ENCODE measurements around the gene KMT2D. TPM values are rescaled to one million over a fixed set of nuclear protein-coding genes. Genes with fewer than 3 reads are reported as not detected.

KMT2D gene
- polyA plus RNA-seq, 1 donor, result 53.2 TPM

DNA sequence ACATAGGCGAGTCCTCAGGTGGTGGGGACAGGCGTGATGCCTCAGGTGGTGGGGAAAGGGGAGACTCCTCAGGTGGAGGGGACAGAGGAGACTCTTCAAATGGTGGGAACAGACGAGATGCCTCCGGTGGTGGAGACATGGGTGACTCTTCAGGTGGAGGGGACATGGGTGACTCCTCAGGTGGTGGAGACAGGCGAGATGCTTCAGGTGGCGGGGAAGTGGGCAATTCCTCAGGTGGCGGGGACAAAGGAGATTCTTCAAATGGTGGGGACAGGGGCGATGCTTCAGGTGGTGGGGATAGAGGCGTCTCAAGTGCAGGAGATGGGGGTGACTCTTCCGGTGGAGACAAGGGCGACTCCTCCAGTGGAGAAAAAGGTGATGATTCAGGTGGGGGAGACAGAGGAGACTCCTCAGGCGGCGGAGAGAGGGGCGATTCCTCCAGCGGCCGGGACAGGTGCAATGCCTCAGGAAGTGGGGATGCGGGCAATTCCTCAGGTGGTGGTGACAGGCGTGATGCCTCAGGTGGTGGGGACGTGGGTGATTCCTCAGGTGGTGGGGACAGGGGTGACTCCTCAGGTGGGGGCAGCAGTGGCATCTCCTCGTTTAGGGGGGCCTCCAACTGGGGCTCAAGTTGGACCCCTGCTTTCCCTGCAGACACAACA, 8.7 kb downstream of the KMT2D start:
- no peak for DNase-seq

GRCh38 chr12:49051373-49051764, 9.2 kb downstream of the KMT2D start:
- no peak for DNase-seq

DNA sequence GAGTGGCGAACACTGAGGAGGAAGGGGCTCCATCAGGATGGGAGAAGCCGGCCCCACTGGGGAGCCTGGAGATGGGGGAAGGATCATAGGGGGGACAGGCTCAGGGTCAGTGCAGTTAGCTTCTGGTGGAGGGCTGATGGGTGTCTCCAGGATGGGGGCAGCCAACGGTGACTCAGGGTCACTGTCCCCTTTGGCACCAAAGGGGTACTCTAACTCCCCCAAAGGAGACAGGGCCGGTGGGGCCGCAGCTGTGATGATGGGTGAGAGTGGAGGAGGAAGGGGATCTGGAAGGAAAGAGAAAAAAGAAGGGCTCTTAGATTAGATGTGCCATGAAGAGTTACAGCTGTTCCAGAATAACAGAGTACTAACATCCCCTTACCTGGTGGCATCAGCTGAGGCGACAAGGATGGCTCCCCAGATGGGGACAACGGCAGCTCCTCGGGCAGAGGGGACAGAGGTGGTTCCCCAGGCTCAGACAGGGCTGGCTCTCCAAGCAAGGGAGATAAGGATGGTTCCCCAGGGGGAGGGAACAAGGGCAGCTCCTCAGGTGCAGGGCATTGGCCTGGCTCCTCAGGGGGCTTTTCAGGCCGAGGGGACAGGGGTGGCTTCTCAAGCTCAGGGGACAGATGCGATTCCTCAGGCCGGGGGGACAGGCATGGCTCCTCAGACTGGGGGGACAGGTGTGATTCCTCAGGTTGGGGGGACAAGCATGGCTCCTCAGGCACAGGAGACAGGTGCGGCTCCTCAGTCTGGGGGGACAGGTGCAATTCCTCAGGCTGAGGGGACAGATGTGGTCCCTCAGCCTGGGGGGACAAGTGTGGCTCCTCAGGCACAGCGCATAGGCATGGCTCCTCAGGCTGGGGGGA, 9.9 kb downstream of the KMT2D start:
- DNase-seq, result no peak

DNA sequence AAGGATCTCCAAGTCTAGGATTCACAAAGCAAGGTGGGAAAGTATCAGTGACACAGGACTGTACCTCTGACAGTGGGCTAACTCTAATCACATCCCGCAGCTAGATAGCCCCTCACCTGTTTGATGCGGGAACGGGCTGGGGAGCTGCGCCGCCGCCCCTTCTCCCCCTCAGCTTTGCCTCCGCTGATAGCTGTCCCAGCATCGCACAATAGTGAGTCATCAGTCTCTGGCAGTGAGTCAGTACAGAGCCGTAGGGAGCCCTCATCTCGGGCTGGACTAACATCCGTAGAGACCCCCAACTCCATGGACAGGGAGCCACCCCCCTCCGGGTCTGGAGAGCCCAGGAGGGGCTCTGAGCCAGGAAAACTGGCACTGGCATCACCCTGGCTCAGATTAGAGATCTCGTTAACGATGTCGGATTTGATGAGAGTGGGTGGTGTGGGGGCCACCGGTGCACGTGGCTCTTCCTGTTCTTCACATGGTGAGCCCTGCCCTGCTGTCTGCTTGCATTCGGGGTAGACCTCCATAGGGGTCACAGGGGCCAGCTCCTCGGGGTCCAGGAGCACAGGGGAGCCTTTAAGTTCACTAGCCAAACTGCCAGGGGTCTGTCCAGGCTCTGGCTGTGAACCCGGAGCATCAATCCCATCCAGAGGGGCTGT, 10.9 kb downstream of the KMT2D start:
- no peak for DNase-seq

- no peak for DNase-seq
Measured at GRCh38 chr12:49048953-49049352, 11.6 kb downstream of the KMT2D start.

DNA sequence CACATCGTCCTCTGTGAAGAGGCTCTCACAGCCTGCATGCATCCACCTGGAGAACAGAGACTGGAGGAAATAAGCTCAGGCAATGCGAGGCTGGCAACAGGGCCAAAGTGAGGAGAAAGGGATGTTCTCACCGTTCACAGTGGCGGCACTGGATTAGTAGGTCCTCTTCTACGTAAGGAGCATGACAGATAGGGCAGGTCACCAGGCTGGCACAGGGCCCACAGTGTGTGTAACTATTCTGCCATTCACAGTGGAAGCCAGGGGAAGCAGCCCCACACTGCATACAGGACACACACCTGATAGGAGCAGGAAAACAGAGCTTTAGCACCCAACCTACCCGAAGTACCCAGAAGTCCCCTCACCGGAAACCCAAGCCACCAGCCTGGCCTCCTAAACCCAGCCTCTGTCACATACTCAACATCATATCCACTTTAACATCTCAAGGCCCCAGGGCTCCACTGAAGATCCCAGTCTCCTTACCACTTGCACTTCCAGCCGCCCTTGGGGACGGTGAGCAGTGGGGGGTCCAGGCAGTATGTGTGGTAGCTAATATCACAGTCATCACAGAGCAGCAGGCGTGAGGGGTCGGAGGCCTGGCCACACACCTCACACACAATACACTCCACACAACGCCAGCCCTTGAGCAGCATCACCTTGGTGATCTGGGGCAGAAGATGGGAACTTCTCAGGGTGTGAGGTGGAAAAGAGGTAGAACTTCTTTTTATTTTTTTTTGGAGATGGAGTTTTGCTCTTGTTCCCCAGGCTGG, 14.3 kb downstream of the KMT2D start:
- no peak for DNase-seq

DNA sequence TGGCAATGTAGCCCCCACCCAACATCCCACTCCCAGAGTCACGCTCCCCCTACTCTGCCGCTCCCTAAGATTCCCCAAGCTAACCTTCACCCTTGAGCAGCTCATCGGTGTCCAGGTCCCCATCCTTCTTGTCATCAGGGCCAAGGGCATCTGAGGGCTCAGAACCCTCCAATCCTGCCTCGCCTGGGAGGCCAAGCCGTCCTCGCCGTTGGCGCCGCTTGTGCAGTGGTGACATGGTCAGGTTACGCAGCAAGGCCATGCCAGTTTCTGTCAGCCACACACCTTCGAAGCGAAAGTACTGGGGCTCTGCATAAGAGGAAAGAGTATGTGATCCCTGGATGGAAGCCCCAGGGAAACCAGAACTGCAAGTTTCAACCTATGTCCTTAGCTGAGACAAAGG, 15.9 kb downstream of the KMT2D start:
- DNase-seq, result no peak

DNA sequence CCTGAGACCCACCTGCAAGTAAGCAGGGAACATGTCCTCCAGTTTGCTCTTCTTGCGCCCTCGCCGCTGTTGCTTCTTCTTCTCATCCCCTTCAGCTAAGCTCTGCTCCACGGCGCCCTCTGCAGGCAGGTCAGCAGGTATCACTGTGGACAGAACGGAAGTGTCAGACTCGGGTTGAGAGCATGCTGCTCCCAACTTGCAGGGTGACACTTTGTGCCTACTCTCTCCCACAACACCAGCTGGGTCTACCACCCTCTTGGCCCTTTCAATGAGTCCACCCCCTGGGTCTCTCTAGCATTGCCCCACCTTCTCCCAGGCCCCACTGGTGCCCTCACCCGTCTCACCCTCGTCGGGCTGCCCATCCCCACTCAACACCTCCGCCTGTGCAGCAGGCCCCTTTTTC, 16.7 kb downstream of the KMT2D start:
- DNase-seq, result no peak

GRCh38 chr12:49043241-49043640, 17.4 kb downstream of the KMT2D start:
- DNase-seq, result no peak

DNA sequence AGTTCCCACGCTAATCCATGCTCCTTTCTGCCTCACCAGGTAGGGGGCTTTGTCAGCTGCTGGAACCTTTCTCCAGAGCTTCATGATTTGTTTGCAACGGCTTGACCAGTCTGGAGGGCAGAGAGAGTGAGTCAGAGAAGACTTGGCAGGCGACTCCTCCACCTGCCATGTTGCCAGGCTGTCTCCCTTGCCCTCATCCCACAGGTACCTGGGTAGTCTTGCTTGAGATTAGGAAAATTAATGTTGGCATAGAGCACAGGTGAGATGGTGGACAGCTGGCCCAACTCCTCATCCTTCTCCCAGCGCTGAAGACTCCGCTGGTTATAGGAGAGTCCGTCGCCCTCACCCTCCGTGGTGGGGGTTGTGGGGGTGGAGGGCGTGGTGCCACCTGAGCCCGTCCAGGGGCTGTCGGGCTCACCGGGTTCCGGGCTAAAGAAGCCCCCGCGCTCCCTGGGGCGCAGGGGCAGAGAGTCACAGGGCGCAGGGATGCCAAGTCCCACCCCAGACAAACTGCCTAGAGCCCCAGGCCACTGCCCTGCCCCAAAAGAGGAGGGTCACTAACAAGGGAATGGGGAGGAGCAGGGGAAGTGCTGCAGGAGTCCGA, 18.6 kb downstream of the KMT2D start:
- DNase-seq, result no peak

DNA sequence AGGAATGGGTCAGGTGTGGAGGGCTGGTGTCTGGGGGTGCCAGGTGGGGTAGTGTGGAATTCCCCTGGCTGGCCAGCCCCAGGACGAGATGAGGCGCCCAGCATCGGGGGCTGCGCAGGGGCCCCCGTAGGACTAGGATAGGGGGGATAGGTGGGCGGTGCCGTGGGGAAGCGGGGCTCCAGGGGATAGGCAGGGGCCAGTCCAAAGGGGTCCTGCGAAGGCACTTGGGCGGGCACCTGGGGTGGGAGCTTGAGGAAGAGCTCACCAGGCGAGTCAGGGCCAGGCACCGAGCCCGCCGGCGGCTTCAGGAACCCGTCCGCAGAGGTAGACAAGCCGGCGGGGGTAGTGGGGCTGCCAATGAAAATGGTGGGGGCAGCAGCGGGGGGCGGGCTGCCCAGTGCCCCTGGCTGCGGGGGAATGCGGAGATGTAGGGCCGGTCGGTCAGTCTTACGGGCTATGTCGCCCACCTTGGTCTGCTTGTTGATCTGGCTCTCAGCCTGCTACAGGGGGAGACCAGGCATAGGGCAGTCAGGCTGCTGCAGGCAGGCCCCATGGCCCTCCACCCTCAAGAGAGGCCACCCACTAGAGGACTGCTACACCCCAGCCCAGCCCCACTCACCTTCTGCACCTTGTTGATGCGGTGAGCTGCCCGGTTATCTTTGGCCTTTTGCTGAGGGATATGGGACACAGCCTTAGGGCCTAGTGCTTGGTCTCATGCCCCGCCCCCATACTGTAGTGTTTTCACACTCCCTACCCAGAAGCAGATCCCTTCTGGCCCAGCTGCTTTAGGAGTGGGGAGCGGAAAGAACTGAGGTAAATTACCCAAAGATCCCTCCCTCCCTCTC, 19.3 kb downstream of the KMT2D start:
- no peak for DNase-seq

- no peak for DNase-seq
Measured at GRCh38 chr12:49040364-49040855, 20.2 kb downstream of the KMT2D start.

DNA sequence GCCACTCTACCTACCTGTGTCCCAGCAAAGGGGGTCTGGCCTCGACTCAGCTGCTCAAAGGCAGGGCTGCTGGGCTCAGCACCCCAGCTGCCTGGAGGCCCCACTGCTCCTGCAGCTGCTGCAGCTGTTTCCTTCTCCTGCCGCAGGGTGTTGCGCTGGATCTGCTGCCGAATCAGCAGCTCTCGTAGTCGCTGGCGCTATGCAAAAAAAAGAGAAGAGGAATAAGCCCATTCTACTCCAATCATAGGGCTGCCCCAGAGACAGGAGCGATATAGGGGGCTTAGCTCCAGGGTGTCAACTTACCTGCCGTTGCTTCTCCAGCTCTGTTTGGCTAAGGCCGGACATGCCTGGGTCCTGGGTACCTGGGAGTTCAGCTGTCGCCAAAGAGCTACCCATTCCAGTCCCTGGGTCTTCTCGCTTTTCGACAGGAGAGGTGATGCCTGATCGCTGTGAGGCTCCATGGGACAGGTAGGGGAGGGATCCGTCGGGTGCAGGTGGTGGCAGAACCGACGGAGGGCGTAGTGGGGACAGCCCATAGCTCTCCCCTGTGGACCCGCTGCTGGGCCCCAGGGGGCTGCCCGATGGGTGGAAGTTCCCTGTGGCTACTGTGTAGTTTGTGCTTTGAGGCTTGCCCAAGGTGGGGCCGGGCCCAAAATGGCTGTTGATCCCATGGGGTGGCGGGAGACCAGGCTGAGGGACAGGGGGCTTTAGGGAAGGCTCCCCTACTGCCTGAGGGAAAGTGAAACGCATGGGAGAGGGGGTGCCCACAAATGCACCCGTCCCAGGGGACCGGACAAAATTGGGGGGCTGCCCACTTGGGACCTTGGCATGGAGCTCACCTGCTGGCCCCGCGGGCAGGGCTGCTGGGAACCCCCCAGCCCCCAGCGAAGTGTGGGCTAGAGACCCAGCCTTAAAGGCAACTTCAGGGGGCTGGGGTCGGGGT, 20.9 kb downstream of the KMT2D start:
- DNase-seq, result no peak

DNA sequence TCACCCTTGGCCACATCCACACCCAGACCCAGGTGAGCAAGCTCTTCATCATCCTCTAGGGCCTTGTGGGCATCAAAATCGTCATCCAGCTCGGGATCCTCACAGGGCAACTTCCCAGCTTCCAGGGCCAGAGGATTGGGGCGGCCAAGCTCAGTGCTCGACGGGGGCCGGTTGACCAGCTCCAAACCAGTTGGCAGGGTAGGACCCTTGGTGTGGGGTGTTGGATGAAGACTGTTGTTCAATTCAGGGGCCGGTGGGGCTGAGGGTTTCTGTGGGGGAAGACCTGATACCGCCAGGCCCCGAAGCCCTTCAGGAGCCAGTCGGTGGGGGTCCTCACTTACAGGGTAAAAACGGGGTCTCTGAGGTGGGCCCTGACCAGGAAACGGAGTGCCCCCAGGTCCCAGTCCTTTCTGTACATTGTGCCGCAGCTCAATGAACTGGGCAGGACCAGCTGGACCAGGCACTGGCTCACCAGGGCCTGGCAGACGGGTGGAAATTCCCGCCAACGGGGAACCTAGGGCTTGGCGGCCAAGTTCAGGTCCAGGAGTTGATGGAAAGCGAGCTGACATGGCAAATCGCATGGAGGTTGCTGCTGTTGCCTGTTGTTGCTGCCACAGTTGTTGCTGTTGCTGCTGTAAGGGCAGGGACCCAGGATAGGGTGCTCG, 22.2 kb downstream of the KMT2D start:
- no peak for DNase-seq

DNA sequence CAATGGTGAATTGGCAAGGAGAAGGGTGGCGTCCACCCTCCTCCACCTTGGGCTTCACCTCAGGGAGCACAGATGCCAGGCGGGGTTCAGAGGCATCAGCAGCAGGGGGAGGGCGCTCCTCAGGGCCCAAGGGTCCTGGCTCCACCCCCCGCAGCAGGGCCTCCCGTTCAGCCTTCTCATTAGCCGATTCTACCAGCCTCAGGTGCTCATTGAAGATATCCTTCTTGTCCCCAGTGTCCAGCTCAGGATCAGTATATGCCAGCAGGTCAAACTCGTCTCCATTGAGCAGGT, 22.7 kb downstream of the KMT2D start:
- DNase-seq, result no peak

DNA sequence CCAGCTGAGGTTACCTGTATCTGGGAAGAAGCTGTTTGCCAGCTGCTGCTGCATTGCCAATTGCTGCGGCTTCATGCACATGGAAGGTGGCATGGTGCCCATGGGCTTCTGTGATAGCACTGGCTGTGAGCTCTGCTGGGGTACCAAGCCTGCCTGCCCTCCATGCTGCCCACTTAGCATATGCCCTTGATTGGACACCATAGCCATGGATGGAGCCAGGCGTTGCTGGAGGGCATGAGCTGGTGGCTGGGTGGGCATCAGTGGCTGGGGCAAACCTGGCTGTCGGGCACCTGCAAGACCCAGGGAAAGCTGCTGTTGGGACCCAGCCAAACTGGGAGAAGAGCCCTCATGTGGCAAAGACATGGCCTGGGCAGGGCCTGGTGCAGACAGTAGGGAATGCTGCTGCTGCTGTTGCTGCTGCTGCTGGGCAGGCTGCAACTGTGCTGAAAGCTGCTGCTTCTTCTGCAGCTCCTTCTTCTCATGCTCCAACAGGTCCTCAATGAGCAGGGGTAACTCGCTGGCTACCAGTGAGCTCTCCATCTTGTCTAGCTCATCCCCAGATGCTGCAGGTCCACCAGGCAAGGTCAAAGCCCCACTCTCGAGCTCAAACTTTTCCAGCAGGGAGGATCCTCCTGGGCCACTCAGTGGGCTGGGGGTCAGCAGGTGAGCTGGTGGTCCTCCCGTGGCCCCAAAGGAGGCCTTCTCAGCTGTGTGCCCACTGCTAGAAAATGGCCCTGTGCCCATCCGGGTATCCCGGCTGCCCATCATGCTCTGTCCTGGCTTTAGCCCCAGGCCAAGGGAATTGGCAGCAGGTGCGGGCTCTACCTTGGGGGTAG, 23.3 kb downstream of the KMT2D start:
- DNase-seq, result no peak

DNA sequence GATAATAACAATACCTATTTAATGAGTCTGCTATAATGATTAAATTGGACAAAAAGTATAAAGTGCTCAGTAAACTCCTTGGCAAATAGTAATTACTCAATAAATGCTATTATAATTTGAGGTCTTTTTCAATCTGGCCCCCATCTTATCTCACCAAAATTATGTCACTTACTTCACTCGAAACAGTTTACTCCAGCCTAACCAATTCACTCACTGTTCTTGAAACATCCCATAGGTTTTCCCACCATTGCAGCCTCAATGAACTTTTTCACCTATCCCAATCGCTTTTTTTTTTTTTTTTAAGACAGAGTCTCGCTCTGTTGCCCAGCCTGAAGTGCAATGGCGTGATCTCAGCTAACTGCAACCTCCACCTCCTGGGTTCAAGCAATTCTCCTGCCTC, 24.6 kb downstream of the KMT2D start:
- DNase-seq, result no peak

DNA sequence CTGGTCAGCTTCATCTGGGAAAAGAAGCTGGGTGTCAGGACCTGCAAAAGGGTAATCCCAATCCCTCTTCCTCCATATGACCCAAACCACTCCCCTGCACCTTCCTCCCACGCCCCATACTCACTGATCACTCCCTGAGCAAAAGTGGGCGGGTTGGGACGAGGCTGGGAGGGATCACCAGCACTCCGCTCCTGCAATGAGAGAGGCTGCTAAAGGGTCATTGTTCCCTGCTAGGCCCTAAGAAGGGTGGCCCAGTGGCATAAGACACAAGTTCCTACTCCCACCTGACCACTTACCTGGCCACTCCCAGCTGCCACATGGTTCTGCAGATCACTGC, 26.3 kb downstream of the KMT2D start:
- DNase-seq, result no peak
